ENCODE data around the gene MAGI2. TPM values are rescaled to one million over a fixed set of nuclear protein-coding genes. Genes with fewer than 3 reads are reported as not detected.

Gene MAGI2
- total and polyA plus RNA-seq, 2 experiments from 2014 or later: 10.4 to 26.4 TPM

DNA sequence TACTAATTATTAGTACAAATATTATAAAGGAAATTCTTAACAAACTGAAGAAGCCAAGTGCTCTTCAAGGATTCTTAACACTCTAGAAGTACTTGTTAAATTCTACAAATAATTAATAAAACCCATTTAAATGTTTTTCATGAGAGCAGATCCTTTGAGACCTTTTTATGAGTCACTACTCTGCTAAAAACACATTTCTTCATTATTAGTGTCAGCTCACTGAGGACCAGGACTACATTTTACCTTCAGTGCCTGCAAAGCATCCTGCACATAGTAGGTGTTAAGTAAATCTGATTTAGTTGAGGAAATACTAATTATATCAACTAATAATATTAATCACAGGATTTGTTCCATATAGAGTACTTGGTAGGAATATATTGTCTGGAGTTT is 1381.3 kb downstream of the MAGI2 start:
- no peaks in the 10 kb centered on the region for H3F3A ChIP-seq (replicated peaks; ENCODE audit: low read depth)
- Mint-ChIP-seq H3K4me1 (peaks cover 19% of the 10 kb centered on the region), H3K27ac (no peak overlapping the region), H3K9me3 (no peaks in the 10 kb centered on the region), H3K27me3 (ENCODE audit: insufficient read depth, low read depth, poor library complexity) (no peaks in the 10 kb centered on the region), H3K36me3 (ENCODE audit: low read depth) (no peaks in the 10 kb centered on the region), H3K4me3 (no peak overlapping the region)
- no peaks in the 10 kb centered on the region for H4K20me1 ChIP-seq (replicated peaks; ENCODE audit: insufficient read depth)
- no peak for DNase-seq (ENCODE audit: low spot score)
- peaks cover 17% of the 10 kb centered on the region for H3K4me1 ChIP-seq (ENCODE audit: insufficient read depth)
- no peaks in the 10 kb centered on the region for H3K36me3 ChIP-seq (ENCODE audit: insufficient read depth)
- no peak overlapping the region for H3K27ac ChIP-seq (ENCODE audit: low read depth)
- no peak overlapping the region for H2AFZ ChIP-seq
- H3K4me2 ChIP-seq: no peak overlapping the region
- no peak for ATAC-seq
- TF ChIP-seq CREB1 (CRISPR knock-in tag; IDR thresholded peaks at IDR 0.05; ENCODE audit: low read depth) (no peak), EZH2phosphoT487 (IDR thresholded peaks at IDR 0.05; ENCODE audit: unreplicated experiment) (no peak), EZH2 (IDR thresholded peaks at IDR 0.05; ENCODE audit: low read depth, unreplicated experiment) (no peak), NANOG (IDR thresholded peaks at IDR 0.05; ENCODE audit: borderline replicate concordance) (no peak)
- TF ChIP-seq, protein P1, sequence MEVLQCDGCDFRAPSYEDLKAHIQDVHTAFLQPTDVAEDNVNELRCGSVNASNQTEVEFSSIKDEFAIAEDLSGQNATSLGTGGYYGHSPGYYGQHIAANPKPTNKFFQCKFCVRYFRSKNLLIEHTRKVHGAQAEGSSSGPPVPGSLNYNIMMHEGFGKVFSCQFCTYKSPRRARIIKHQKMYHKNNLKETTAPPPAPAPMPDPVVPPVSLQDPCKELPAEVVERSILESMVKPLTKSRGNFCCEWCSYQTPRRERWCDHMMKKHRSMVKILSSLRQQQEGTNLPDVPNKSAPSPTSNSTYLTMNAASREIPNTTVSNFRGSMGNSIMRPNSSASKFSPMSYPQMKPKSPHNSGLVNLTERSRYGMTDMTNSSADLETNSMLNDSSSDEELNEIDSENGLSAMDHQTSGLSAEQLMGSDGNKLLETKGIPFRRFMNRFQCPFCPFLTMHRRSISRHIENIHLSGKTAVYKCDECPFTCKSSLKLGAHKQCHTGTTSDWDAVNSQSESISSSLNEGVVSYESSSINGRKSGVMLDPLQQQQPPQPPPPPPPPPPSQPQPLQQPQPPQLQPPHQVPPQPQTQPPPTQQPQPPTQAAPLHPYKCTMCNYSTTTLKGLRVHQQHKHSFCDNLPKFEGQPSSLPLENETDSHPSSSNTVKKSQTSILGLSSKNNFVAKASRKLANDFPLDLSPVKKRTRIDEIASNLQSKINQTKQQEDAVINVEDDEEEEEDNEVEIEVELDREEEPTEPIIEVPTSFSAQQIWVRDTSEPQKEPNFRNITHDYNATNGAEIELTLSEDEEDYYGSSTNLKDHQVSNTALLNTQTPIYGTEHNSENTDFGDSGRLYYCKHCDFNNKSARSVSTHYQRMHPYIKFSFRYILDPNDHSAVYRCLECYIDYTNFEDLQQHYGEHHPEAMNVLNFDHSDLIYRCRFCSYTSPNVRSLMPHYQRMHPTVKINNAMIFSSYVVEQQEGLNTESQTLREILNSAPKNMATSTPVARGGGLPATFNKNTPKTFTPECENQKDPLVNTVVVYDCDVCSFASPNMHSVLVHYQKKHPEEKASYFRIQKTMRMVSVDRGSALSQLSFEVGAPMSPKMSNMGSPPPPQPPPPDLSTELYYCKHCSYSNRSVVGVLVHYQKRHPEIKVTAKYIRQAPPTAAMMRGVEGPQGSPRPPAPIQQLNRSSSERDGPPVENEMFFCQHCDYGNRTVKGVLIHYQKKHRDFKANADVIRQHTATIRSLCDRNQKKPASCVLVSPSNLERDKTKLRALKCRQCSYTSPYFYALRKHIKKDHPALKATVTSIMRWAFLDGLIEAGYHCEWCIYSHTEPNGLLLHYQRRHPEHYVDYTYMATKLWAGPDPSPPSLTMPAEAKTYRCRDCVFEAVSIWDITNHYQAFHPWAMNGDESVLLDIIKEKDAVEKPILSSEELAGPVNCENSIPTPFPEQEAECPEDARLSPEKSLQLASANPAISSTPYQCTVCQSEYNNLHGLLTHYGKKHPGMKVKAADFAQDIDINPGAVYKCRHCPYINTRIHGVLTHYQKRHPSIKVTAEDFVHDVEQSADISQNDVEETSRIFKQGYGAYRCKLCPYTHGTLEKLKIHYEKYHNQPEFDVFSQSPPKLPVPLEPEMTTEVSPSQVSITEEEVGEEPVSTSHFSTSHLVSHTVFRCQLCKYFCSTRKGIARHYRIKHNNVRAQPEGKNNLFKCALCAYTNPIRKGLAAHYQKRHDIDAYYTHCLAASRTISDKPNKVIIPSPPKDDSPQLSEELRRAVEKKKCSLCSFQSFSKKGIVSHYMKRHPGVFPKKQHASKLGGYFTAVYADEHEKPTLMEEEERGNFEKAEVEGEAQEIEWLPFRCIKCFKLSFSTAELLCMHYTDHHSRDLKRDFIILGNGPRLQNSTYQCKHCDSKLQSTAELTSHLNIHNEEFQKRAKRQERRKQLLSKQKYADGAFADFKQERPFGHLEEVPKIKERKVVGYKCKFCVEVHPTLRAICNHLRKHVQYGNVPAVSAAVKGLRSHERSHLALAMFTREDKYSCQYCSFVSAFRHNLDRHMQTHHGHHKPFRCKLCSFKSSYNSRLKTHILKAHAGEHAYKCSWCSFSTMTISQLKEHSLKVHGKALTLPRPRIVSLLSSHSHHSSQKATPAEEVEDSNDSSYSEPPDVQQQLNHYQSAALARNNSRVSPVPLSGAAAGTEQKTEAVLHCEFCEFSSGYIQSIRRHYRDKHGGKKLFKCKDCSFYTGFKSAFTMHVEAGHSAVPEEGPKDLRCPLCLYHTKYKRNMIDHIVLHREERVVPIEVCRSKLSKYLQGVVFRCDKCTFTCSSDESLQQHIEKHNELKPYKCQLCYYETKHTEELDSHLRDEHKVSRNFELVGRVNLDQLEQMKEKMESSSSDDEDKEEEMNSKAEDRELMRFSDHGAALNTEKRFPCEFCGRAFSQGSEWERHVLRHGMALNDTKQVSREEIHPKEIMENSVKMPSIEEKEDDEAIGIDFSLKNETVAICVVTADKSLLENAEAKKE (CRISPR knock-in tag; IDR thresholded peaks at IDR 0.05): no peak
- TF ChIP-seq, protein P2, sequence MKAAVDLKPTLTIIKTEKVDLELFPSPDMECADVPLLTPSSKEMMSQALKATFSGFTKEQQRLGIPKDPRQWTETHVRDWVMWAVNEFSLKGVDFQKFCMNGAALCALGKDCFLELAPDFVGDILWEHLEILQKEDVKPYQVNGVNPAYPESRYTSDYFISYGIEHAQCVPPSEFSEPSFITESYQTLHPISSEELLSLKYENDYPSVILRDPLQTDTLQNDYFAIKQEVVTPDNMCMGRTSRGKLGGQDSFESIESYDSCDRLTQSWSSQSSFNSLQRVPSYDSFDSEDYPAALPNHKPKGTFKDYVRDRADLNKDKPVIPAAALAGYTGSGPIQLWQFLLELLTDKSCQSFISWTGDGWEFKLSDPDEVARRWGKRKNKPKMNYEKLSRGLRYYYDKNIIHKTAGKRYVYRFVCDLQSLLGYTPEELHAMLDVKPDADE (IDR thresholded peaks at IDR 0.05): no peak
- TF ChIP-seq, protein P3, sequence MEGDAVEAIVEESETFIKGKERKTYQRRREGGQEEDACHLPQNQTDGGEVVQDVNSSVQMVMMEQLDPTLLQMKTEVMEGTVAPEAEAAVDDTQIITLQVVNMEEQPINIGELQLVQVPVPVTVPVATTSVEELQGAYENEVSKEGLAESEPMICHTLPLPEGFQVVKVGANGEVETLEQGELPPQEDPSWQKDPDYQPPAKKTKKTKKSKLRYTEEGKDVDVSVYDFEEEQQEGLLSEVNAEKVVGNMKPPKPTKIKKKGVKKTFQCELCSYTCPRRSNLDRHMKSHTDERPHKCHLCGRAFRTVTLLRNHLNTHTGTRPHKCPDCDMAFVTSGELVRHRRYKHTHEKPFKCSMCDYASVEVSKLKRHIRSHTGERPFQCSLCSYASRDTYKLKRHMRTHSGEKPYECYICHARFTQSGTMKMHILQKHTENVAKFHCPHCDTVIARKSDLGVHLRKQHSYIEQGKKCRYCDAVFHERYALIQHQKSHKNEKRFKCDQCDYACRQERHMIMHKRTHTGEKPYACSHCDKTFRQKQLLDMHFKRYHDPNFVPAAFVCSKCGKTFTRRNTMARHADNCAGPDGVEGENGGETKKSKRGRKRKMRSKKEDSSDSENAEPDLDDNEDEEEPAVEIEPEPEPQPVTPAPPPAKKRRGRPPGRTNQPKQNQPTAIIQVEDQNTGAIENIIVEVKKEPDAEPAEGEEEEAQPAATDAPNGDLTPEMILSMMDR (conservative IDR thresholded peaks at IDR 0.05; ENCODE audit: low read depth in 2 of 2): no peak
- H3K27me3 ChIP-seq (ENCODE audit: insufficient read depth): no peaks in the 10 kb centered on the region
- no peaks in the 10 kb centered on the region for H3K79me2 ChIP-seq (replicated peaks; ENCODE audit: insufficient read depth)
- no peaks in the 10 kb centered on the region for H3K9me2 ChIP-seq (ENCODE audit: insufficient read depth)
- H3K4me3 ChIP-seq: no peak overlapping the region
